ENCODE measurements around the gene MIOS. TPM values are rescaled to one million over a fixed set of nuclear protein-coding genes. Genes with fewer than 3 reads are reported as not detected.

MIOS gene
- total RNA-seq (2022), result 43.5 and 65.4 TPM in 2 replicates
- Bru-seq, nascent RNA, result percentile 90 among the genes with signal in this experiment
- percentile 81 among the genes with signal in this experiment for BruChase-seq, experiment 1, labeled RNA remaining after a 6-hour chase
- percentile 90 among the genes with signal in this experiment for BruChase-seq, experiment 2, labeled RNA remaining after a 2-hour chase
- long read RNA-seq, transcript MIOS-201 (13 exons, 3,453 nt), result major isoform, 42 of 164 reads
- long read RNA-seq, transcript MIOS-202 (12 exons, 3,095 nt), result minor isoform, 13 of 164 reads
- long read RNA-seq, partial matches to known transcripts, result 43 of 164 reads
- long read RNA-seq, other reads (novel, unspliced or antisense), result 64 of 164 reads

DNA sequence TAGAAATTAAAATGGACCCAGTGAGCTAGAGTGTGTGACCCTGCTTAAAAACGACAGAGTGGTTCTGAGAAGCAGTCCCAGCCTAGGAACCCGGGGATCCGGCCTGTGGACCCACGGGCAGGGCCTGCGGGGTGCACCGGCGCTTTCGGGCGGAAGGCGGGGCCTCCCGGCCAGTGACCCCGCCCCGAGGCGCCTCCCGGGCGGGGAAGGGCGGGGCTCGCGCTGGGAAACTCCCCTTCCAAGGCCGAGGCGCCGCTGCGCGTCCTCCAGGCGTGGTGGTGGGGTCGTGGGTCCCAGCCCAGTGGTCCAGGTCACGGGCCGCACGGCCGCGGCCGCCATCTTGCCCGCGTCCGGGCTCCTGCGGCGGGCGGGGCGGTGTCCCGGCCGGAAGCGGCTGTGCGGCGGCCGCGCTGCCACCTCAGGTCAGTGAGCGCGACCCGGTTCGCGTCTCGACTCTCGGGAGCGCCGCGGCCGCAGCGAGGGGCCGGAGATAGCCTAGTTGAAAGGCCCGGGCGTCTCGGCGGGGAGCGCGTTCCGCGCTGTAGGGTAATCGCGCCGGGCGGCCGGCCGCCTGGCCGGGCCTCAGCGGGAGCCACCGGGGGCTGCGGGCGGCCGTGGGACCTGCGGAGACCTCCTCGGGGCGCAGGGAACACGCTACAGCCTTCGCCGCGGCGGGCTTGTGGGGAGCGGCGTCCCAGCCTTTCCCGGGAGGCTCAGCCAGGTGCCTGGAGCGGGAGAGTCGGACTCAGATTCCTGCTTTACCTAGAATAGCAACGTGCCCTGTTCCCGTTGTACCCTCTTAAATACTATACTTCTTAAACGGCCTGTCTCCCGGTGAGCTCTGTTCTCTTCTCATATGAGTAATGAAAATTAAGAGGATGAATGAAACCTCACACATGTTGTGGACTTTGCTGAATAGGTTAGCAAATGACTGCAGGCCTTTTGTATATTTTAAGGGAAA is at the start of gene MIOS:
MIOS (plus strand) TSS at position 234 of the 961 bp plus-strand sequence. CDS start 5,592 bp downstream, outside the sequence.
- Mint-ChIP-seq H3K27ac (ENCODE audit: low read depth, unreplicated experiment) (peak within 1 kb of the TSS; percentile 72), H3K4me1 (ENCODE audit: insufficient read depth, unreplicated experiment) (peaks cover 17% of the 10 kb centered on the region), H3K4me3 (ENCODE audit: unreplicated experiment) (no peak within 1 kb of the TSS), H3K9me3 (ENCODE audit: unreplicated experiment) (no peaks in the 10 kb centered on the region), H3K27me3 (ENCODE audit: insufficient read depth, unreplicated experiment) (no peaks in the 10 kb centered on the region), H3K36me3 (ENCODE audit: insufficient read depth, unreplicated experiment) (peaks cover 9% of the 10 kb centered on the region)
- CTCF ChIA-PET, result interaction anchor here (0.6 to 1.4 kb wide), 4 partner anchors 16 to 385 kb away, joined by 3 to 4 read pairs (median 3); partner anchors contain the start of gene C1GALT1
- peak; percentile 81 for DNase-seq (ENCODE audit: unreplicated experiment)
- intact Hi-C loops (cut with micrococcal nuclease), result loop anchor here (10.0 kb wide), 1 partner anchor 398 kb away; the partner anchor contains the start of gene GLCCI1
- TF ChIP-seq, protein P1, sequence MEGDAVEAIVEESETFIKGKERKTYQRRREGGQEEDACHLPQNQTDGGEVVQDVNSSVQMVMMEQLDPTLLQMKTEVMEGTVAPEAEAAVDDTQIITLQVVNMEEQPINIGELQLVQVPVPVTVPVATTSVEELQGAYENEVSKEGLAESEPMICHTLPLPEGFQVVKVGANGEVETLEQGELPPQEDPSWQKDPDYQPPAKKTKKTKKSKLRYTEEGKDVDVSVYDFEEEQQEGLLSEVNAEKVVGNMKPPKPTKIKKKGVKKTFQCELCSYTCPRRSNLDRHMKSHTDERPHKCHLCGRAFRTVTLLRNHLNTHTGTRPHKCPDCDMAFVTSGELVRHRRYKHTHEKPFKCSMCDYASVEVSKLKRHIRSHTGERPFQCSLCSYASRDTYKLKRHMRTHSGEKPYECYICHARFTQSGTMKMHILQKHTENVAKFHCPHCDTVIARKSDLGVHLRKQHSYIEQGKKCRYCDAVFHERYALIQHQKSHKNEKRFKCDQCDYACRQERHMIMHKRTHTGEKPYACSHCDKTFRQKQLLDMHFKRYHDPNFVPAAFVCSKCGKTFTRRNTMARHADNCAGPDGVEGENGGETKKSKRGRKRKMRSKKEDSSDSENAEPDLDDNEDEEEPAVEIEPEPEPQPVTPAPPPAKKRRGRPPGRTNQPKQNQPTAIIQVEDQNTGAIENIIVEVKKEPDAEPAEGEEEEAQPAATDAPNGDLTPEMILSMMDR (IDR thresholded peaks at IDR 0.05; ENCODE audit: unreplicated experiment), result no peak
- POLR2A ChIA-PET, result interaction anchor here (0.6 to 8.1 kb wide), 13 partner anchors 9 to 1182 kb away, joined by 3 to 235 read pairs (median 6); partner anchors contain the start of gene UMAD1
- BruUV-seq (replicated peaks), result no TSS peak

DNA sequence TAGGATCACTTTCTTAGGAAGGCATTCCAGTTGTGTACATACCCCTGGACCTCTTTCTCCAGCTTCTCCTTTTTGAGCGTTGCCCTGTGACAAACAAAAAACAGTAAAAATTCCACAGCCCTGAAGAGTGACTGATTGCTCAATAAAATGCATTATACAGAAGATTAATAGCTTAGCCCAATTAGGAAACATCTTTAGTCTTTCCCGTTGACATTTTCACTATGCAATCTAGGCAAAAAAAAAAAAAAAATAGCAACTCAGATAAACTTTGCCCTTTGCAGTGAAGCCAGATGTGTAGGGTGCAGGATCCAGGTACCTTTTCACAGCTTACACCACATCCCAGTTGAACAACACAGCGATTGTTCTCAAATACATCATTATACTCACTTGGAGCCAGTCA is 48.9 kb upstream of the MIOS start:
- TF ChIP-seq, protein P1 (IDR thresholded peaks at IDR 0.05; ENCODE audit: unreplicated experiment), result no peak
- CTCF ChIA-PET, result interaction anchor here (0.6 to 0.7 kb wide), 2 partner anchors 564 to 965 kb away, joined by 3 read pairs; no protein-coding TSS in a partner anchor
- Mint-ChIP-seq H3K27me3 (ENCODE audit: insufficient read depth, unreplicated experiment) (no peaks in the 10 kb centered on the region), H3K27ac (ENCODE audit: low read depth, unreplicated experiment) (no peak overlapping the region), H3K36me3 (ENCODE audit: insufficient read depth, unreplicated experiment) (no peaks in the 10 kb centered on the region), H3K4me3 (ENCODE audit: unreplicated experiment) (no peak overlapping the region), H3K4me1 (ENCODE audit: insufficient read depth, unreplicated experiment) (no peaks in the 10 kb centered on the region), H3K9me3 (ENCODE audit: unreplicated experiment) (no peaks in the 10 kb centered on the region)
- no peak for DNase-seq (ENCODE audit: unreplicated experiment)
- POLR2A ChIA-PET, result interaction anchor here (0.7 to 1.2 kb wide), 2 partner anchors 15 to 78 kb away, joined by 3 read pairs; no protein-coding TSS in a partner anchor
- no TSS peak for BruUV-seq (replicated peaks)
- intact Hi-C loops (cut with micrococcal nuclease), result no loop called here

DNA sequence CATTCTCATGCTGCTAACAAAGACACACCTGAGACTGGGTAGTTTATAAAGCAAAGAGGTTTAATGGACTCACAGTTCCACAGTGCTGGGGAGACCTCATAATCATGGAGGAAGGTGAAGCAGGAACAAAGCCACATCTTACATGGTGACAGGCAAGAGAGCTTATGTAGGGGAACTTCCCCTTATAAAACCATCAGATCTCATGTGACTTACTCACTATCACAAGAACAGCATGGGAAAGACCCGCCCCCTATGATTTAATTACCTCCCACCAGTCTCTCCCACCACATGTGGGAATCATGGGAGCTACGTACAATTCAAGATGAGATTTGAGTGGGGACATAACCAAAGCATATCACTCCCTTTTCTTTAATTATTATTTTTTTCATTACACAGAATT is 47.6 kb upstream of the MIOS start:
- intact Hi-C loops (cut with micrococcal nuclease), result no loop called here
- ChIA-PET CTCF (interaction anchor here (0.6 kb wide), 1 partner anchor 671 kb away, joined by 3 read pairs; no protein-coding TSS in a partner anchor), POLR2A (no interaction called here)
- H3K4me1 Mint-ChIP-seq (ENCODE audit: insufficient read depth, unreplicated experiment), result no peaks in the 10 kb centered on the region
- no peaks in the 10 kb centered on the region for H3K27me3 Mint-ChIP-seq (ENCODE audit: insufficient read depth, unreplicated experiment)
- no peak overlapping the region for H3K4me3 Mint-ChIP-seq (ENCODE audit: unreplicated experiment)
- BruUV-seq (replicated peaks), result no TSS peak
- H3K9me3 Mint-ChIP-seq (ENCODE audit: unreplicated experiment), result no peaks in the 10 kb centered on the region
- TF ChIP-seq, protein P1 (IDR thresholded peaks at IDR 0.05; ENCODE audit: unreplicated experiment), result no peak
- no peak for DNase-seq (ENCODE audit: unreplicated experiment)
- H3K27ac Mint-ChIP-seq (ENCODE audit: low read depth, unreplicated experiment), result no peak overlapping the region
- no peaks in the 10 kb centered on the region for H3K36me3 Mint-ChIP-seq (ENCODE audit: insufficient read depth, unreplicated experiment)

All from MCF 10A (cell line).